Subcutaneous adipose tissue (tissue), 4 donors: Measurements from ENCODE around the gene CDC42EP2. TPM values are rescaled to one million over a fixed set of nuclear protein-coding genes. Genes with fewer than 3 reads are reported as not detected.

Source experiments
- CTCF ChIP-seq: fragments of 450-650 bp; IDR thresholded peaks from one replicate; pipeline ENCODE4 v1.5.1; 2016; ENCODE audit warnings: low read depth, mild to moderate bottlenecking, control low read depth, antibody characterized with exemption, moderate library complexity
- total RNA-seq, 4 donors: library from RNA; depleted of rRNA; stranded (reverse); fragments of >200 nt; gene quantifications; one replicate each; pipeline ENCODE4 v1.1.0, GENCODE V29; 2016

The CDC42EP2 gene
- total RNA-seq, 4 donors from 2014 or later, result 16.5 to 38.6 (median 28.5) TPM

GRCh38 chr11:65305501-65306268 is 9.0 kb upstream of the CDC42EP2 start:
- no peak for TF ChIP-seq CTCF

GRCh38 chr11:65307298-65308229 is 7.1 kb upstream of the CDC42EP2 start:
- no peak for TF ChIP-seq CTCF

GRCh38 chr11:65308281-65308891 is 6.3 kb upstream of the CDC42EP2 start:
- TF ChIP-seq CTCF, result no peak

- no peak for TF ChIP-seq CTCF
These were observed 5.7 kb upstream of the CDC42EP2 start for GRCh38 chr11:65309006-65309405.

- no peak for TF ChIP-seq CTCF
These were observed 4.5 kb upstream of the CDC42EP2 start for GRCh38 chr11:65310215-65310614.

- TF ChIP-seq CTCF, result no peak
These were observed 3.9 kb upstream of the CDC42EP2 start for GRCh38 chr11:65310736-65311135.
